ENCODE measurements around the gene GP1BB.

GP1BB gene

DNA sequence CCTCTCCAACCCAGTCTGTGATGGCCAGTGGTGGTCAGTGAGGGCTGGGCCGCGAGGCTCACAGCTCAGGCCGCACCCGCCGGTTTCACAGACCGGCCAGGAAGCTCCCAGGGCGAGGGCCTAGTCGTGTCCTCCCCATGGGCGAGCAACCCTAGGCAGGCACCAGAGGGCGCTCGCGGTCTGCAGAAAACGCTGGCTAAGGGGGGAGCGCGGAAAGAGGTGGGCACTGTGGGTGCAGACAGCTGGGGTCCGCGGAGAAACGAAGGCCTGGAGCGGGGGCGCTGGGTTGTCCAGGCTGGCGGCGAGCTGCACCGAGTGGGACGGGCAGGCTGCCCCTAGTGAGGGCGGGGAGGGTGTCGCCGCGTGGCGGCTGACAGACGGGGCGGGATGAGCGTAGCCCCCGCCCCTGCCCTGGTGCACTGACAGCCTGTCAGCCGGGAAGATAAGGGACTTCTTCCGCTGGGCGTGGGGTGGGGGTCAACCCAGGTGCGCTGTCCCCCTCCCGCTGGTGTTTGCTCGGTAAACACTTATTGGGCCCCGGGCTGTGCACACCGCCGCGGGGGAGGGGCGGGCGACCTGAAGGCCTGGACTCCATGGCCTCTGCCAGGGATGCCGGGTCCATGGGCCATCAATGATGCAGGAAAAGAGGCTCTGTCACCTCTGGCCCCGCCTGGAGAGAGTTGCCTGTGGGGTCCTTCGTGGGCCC, 7.5 kb downstream of the GP1BB start:
- peak overlapping the region; percentile 80 for H2AFZ ChIP-seq
- TF ChIP-seq, protein P1, sequence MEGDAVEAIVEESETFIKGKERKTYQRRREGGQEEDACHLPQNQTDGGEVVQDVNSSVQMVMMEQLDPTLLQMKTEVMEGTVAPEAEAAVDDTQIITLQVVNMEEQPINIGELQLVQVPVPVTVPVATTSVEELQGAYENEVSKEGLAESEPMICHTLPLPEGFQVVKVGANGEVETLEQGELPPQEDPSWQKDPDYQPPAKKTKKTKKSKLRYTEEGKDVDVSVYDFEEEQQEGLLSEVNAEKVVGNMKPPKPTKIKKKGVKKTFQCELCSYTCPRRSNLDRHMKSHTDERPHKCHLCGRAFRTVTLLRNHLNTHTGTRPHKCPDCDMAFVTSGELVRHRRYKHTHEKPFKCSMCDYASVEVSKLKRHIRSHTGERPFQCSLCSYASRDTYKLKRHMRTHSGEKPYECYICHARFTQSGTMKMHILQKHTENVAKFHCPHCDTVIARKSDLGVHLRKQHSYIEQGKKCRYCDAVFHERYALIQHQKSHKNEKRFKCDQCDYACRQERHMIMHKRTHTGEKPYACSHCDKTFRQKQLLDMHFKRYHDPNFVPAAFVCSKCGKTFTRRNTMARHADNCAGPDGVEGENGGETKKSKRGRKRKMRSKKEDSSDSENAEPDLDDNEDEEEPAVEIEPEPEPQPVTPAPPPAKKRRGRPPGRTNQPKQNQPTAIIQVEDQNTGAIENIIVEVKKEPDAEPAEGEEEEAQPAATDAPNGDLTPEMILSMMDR (IDR thresholded peaks at IDR 0.05): peak; percentile 86
- no peaks in the 10 kb centered on the region for H3K36me3 ChIP-seq (ENCODE audit: control insufficient read depth, insufficient read depth, low read length)
- no peak overlapping the region for H3K4me3 ChIP-seq (ENCODE audit: low read depth, low read length)
- no peaks in the 10 kb centered on the region for H3K79me2 ChIP-seq
- H3K4me2 ChIP-seq (ENCODE audit: low read length): peak overlapping the region; percentile 73
- H3K27ac ChIP-seq: no peak overlapping the region
- H3K27me3 ChIP-seq (ENCODE audit: control insufficient read depth, insufficient read depth, low read length): no peaks in the 10 kb centered on the region
- no peaks in the 10 kb centered on the region for H3K4me1 ChIP-seq
- no peaks in the 10 kb centered on the region for H3K9me3 ChIP-seq (ENCODE audit: control insufficient read depth, low read length)
- H3K9ac ChIP-seq: no peak overlapping the region

DNA sequence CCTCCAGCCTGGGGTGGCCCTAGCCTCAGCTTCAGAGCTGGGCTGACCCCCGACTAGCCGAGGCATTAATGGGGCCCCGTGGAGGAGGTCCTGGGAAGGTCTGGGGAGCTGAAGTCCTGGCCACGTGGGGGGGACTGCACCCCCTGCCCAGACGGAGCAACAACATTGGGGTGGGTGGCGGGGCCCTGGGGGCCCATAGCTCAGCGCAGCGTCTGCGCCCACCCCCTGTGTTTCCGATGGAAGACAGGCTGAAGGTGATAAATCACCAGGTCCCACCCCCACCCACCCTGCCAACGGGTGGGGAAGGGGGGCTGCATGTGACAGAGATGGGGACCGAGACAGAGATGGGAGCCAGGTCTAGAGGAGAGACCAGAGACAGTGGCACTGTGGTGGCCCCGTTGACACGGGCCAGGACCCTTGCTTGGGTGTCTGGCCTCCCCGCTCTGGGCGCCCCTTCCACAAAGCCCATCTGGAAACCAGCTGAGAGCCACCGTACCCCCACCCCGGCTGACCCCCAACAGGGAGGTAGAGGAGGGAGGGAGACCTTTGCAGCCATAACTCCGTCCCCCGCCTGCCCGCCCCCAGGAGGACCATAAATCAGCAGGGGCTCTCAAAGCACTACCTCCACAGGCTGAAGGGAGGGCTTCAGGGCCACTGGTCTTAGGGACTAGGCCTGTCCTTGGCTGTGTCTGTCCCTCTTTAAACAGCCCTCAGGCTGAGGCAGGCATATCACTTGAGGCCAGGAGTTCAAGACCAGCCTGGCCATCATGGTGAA, 8.2 kb downstream of the GP1BB start:
- Histone ChIP-seq H3K36me3 (ENCODE audit: control insufficient read depth, insufficient read depth, low read length) (no peaks in the 10 kb centered on the region), H3K4me1 (no peaks in the 10 kb centered on the region), H3K4me2 (ENCODE audit: low read length) (no peak overlapping the region), H3K27me3 (ENCODE audit: control insufficient read depth, insufficient read depth, low read length) (no peaks in the 10 kb centered on the region), H3K4me3 (ENCODE audit: low read depth, low read length) (no peak overlapping the region), H3K9me3 (ENCODE audit: control insufficient read depth, low read length) (no peaks in the 10 kb centered on the region), H3K27ac (no peak overlapping the region), H3K9ac (no peak overlapping the region), H3K79me2 (no peaks in the 10 kb centered on the region), H2AFZ (no peak overlapping the region)
- TF ChIP-seq, protein P1 (IDR thresholded peaks at IDR 0.05): no peak

DNA sequence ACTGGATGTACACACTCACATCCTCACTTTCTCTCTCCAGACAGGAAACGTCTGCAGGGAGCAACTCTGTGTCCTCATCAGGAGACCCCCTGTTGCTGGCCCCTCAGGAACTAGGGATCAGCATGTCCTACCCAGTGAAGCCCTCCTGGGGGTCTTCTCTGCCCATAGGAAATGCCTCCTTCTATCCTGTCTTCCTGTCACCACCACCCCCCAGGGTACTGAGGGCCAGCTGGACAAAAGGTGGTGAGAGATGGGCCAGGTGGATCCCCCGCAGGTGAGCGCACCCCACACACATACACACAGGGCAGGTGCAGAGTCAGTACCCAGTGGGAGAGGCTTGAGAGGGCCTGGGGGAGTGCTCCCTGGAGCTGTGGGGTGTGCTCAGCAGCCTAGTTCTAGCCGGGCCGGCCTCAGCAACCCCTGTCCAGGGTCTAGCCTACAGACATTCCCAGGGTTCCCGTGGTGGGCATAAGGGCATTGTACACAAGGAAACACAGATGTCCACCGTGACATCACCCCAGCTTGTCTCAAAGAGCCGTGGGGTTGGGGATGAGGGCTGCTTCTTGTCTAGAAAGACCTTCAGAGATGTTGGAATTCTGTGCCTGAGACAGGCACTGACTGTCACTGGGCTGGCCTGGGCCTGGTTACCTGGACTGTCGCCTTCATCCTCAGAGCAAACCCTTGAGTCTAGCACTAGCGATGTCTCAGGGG, 9.2 kb downstream of the GP1BB start:
- Histone ChIP-seq H3K27me3 (ENCODE audit: control insufficient read depth, insufficient read depth, low read length) (no peaks in the 10 kb centered on the region), H3K79me2 (no peaks in the 10 kb centered on the region), H3K9ac (no peak overlapping the region), H3K4me3 (ENCODE audit: low read depth, low read length) (no peak overlapping the region), H3K36me3 (ENCODE audit: control insufficient read depth, insufficient read depth, low read length) (no peaks in the 10 kb centered on the region), H2AFZ (no peak overlapping the region), H3K4me2 (ENCODE audit: low read length) (no peak overlapping the region), H3K27ac (no peak overlapping the region), H3K4me1 (no peaks in the 10 kb centered on the region), H3K9me3 (ENCODE audit: control insufficient read depth, low read length) (no peaks in the 10 kb centered on the region)
- TF ChIP-seq, protein P1 (IDR thresholded peaks at IDR 0.05): no peak

DNA sequence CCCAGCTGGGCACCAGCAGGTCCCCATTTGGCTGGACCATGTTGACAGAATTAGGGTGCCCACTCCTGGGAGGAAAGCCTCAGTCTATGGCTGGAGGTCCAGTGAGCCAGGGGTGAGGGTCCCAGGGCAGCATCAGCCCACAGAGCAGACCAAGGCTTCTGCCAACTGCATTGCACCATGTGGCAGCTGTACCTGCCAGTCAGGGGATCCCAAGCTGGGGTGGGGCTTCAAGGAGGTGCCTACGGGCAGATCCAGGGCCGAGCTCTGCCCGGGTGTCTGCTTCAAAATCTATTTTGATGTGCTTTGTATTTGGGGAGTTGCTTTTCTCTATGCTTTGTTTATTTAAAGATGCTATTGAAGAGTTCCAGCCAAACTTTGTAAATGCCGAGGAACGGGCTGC, 10.4 kb downstream of the GP1BB start:
- Histone ChIP-seq H3K36me3 (ENCODE audit: control insufficient read depth, insufficient read depth, low read length) (no peaks in the 10 kb centered on the region), H3K9ac (no peak overlapping the region), H3K4me3 (ENCODE audit: low read depth, low read length) (no peak overlapping the region), H3K4me2 (ENCODE audit: low read length) (no peak overlapping the region), H3K4me1 (no peaks in the 10 kb centered on the region), H2AFZ (no peak overlapping the region), H3K27ac (no peak overlapping the region), H3K27me3 (ENCODE audit: control insufficient read depth, insufficient read depth, low read length) (no peaks in the 10 kb centered on the region), H3K79me2 (no peaks in the 10 kb centered on the region), H3K9me3 (ENCODE audit: control insufficient read depth, low read length) (no peaks in the 10 kb centered on the region)
- TF ChIP-seq, protein P1 (IDR thresholded peaks at IDR 0.05): no peak

Measured in parathyroid adenoma (tissue), 2 donors.